HG02798 (cell line): ENCODE measurements around the gene GAS7.

Experiments
- ATAC-seq: cut with Tn5 transposase; IDR thresholded peaks from one replicate; pipeline ENCODE4 v1.9.1; 2021; ENCODE audit warnings: mild to moderate bottlenecking; ENCODE audit not compliant: unreplicated experiment, poor library complexity

Gene GAS7

DNA sequence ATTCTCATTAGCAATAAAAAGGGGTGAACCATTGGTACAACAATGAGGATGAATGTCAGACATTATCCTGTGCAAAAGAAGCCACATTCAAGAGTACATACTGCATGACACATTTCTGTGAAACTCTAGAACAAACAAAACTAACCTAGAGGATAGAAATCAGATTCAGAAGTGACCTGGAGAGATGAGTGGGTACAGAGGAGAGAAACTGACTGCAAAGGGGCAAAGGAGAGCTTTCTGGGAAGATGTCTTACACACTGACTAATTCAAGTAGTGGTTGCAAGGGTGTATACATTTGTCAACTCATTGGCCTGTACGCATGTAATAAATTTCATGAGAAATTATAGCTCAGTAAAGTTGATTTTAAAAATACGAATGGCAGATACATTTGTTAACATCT lies 115.6 kb downstream of the GAS7 start:
- ATAC-seq, result no peak

DNA sequence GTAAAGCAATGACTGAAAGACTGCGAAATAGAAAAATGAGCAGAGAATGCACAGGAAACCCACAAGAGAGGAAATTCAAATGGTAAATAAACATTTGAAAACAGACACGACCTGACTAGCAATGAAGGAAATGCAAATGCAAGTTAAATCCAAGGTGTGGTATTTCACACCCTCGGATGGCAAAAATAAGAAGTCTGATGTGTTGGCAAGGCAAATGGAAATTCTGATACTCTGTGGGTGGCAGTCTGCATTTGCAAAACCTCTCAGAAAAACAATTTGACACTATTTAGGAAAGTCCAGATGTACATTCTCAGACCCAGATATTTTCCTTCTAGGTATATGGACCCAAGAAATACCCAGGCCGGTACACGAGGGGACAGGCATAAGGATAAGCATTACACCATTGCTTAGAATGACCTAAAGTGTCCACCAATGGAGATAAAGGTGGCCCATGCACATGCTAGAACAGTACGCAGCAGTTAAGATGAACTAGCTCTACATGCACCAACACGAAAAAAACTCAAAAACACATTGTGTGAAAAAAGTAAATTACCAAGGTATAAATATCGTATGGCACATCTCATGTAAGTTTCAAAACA lies 116.7 kb downstream of the GAS7 start:
- no peak for ATAC-seq

DNA sequence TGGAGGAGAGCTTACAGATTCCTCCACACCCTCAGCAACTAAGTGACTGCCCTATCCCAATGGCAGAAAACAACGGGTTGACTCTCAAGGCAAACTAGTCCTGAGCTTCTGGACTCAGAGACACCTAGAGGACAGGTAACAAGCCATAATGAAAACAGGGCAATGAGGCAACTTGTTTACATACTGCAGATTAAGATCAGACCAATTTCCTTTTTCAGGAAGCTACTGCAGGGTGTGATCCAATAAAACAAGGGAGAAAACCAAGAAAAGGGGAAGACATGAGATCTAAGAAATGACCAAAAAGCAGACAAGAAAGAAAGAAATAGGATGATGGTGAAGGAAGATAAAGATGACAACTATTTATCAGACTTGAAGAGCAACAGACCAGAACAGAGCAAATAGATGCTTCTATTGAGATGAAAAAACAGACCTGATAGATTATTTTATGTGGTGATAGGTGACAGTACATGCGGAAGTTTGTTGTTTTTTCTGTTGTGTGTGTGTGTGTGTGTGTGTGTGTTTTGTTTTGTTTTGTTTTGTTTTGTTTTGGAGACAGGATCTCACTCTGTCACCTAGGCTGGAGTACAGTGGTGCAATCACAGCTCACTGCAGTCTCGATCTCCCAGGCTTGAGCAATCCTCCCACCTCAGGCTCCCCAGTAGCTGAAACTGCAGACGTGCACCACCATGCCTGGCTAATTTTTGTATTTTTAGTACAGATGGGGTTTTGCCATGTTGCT lies 120.7 kb downstream of the GAS7 start:
- no peak for ATAC-seq

DNA sequence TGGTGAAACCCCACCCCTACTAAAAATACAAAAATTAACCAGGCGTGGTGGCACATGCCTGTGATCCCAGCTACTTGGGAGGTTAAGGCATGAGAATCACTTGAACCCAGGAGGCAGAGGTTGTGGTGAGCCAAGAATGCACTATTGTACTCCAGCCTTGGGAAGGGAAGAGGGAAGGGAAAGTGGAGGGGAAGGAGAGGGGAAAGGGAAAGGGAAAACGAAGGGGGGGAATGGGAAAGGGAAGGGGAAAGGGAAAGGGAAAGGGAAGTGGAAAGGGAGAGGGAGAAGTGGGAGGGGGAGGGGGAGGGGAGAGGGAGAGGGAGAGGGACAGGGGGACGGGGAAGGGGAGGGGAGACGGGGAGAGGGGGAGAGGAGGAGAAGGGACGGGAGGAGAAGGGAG lies 122.5 kb downstream of the GAS7 start:
- ATAC-seq, result no peak

DNA sequence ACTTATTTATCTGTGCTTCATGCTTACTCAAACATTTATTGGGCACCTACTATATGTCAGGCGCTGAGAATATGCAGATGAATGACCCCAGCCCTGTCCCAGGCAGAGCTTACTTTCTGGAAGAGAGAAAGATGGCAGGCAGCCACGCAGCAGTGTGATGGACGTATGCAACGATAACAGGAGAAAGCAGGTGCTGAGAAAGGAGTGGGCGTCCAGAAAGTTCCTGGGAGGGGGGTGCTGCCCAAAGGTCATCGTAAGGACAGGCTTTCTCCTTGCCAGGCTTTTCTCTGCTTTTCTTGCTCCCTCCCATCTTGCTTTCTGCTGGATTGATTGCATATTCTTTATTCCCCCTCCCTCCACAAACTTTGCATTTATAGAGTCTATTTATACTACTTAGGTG lies 124.5 kb downstream of the GAS7 start:
- ATAC-seq, result no peak

DNA sequence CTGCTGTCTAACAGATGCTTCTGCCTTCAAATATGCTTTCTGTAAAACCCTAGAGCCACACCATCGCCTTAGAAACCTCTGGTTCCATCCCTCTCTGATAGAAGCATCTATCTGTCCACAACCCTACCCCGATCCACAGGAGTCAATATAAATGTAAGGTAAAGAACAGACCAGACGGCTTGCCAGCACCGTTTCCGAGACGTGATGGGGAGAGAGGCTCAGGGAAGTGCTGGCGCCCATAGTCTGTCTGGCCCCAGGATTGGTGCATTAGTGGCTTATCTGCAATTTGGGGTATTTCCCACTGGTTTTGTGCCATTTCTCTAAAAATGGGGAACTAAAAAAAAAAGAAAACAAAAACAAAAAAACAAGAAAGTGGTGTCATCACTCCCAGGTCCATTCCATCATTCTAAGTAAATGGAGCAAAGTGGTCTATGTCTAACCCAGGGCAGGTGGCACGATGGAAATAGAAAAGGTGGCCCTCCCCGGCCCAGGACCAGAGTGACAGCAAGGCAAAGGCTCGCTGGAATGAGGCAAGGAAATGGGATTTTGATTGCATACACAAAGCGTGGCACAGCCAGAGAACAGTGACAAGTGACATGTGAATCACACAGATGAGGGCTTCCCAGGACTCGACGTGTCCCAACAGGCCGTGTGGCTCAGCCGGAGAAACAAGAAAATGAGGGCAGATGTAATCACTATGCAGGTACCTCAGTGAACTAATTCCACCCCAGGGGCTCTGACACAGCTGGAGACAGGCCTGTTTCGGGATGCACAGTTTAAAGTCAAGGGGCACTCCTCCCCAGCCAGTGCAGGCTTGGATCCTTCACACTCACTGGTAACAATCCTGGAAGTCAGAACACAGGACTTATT lies 125.6 kb downstream of the GAS7 start:
- ATAC-seq, result no peak

DNA sequence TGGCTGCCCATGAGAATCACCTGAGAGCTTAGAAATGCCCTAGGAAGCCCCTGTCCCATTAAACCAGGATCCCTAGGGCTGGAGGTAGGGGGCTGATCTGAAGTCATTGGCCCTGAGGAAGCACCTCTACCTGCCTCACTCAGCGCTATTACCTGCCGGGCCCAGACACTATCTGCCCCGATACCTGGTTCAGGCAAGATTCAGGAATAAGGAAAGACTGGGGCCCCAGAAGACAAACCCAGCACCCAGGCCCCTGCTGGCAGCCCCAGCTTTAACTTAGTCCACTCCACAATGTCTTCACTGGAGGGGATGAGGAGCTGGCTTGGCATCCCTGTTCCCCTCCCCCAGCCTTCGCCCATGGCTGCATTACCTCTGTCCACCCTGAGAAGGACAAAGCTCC lies 126.3 kb downstream of the GAS7 start:
- ATAC-seq, result no peak

DNA sequence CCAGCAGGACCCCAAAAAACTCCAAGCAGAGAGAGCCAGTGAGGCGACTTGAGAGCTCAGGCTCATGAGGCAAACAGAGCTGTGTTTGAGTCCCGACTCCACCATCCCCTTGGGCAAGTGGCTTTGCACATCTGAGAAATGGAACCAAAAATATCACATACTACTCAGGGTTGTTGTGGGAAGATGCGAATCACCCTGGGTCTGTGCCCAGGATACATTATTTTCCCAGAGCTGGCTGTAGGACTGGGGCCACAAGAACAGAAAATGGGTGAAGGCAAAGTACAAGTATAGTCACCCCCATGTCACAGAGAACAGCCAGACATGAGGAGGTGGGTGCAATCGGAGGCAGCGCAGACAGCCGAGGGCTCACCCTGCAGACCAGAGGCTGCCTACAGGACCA lies 127.3 kb downstream of the GAS7 start:
- ATAC-seq, result no peak

DNA sequence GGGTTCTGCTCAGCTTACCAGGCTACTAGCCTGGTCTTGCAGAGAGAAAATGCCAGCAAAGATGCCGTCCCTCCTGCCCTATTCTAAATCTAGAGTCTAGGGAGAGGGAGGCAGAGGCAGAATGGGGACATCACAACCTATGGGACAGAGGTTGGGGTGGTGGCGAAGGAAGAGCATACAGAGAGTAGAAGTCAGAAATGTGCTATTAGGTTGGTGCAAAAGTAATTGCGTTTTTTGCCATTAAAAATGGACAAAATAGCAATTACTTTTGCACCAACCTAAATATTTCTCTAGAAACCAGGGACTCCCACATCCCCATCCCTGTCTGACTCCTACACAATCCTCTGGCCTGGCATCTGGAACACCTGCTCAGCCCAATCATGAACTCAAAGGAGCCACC lies 127.7 kb downstream of the GAS7 start:
- ATAC-seq, result no peak

DNA sequence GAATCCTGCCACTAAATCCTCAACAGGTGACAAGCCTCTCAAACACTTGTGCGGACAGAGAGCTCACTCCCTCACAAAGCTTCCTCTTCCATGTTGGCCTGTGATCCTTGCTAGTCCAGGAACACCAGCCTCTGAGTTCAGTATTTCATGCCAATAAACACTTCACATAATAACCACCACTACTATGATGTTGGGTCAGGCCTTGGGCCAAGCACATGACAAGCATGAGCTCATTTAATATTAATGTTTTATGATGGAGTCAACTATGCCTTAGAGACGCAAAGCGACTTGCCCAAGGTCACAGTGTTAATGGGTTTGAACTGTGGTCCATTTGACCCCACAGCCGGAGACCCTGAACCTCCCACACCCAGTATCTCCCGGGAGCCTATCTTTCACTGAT lies 129.1 kb downstream of the GAS7 start:
- ATAC-seq, result no peak

DNA sequence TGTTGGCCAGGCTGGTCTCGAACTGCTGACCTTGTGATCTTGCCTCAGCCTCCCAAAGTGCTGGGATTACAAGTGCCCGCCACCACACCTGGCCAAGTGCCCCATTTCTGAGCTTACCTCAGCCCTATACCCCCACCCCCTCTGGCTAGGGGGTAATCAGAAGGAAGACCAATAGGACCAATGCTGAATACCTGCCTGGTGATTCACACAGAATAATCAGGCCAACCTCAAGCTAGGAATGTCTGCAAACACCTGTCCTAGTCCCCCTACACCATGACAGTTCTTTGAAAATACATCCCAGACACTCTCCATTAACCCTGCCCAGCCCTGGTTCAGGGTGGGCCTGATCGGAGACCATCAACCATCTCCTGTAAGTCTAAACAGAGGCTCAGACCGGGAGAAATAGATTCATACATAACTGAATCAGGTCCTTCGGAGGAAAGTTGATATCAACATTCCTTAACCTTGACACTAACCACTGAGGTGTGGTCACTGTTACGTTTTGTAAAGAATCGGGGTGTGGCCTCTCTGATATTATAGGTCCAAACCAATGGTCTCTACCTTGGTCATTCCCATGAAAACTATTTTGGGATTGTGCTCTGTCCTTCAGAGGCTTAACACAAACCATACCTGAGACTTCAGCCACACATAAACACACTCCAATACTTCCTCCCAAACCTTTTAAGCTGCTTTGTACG lies 130.8 kb downstream of the GAS7 start:
- no peak for ATAC-seq

DNA sequence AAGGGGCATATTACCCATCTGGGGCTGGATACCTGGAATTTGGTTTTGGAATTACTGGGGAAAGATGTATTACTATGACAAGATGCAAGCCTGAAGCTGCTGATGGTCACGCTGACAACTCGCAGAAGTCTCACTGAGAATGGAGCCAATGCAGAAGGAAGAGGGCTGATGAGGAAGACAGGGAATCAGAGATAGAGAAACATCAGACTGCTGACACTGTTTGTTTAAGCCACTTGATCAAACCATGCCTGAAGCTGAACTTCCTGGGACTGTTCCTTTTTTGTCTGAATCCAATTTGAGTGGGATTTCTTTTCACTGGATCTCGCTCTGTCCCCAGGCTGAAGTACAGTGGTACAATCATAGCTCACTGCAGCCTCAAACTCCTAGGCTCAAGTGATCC lies 133.9 kb downstream of the GAS7 start:
- ATAC-seq, result no peak

DNA sequence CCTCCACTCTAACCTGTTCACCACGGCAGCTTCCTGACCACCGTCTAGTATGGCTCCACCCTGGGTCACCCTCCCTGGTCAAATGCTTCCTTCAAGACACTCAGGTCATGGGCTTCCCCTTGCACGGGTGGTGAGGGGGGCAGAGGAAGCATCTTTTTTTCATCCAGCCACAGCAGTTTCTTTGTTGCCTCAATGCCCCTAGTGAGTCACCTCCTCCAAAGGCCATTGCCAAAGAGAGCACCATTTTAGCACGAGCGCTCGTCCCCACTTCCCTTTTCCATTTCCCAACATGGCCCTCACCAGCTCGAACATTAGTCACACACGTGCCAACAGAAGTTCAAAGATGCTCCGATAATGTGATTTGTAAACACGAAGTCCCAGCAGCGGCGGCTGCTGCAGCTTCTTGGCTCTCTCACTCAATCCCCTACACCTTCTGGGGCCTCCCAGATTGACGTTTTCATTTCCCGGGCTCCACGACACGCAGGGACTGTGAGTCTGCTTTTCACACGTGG lies 134.6 kb downstream of the GAS7 start:
- no peak for ATAC-seq

DNA sequence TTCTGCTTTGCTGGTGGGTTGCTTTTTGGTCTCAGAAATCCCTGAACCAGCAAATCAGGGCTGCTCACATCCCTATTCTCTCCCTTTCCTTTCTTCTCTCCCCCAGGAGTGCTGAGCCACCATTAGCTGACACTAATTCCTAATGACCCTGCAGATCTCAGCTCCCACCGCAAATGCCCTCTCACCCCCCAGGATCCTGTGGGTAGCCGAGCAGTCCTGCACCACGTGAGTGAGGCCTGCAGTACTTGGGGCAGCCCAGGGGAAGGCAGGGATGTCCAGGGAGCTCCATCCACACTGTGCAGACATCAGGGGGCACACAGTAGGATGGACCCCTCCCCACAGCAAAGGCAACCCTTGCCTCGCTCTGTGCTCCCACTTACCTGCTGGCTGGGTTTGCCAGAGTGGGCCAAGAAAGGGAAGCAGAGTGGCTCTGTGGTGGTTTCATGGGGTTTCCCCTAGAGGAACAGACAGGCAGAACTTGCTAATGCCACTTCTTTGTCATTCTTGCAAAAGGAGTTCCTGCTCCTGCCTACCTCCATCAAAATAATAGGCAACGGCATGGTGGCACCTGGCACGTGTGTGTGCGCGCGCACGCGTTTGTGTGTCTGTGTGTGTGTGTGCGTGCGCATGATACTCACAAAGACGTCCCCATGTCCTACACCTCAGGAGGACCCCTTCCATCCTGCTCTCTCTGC lies 135.6 kb downstream of the GAS7 start:
- ATAC-seq, result no peak

DNA sequence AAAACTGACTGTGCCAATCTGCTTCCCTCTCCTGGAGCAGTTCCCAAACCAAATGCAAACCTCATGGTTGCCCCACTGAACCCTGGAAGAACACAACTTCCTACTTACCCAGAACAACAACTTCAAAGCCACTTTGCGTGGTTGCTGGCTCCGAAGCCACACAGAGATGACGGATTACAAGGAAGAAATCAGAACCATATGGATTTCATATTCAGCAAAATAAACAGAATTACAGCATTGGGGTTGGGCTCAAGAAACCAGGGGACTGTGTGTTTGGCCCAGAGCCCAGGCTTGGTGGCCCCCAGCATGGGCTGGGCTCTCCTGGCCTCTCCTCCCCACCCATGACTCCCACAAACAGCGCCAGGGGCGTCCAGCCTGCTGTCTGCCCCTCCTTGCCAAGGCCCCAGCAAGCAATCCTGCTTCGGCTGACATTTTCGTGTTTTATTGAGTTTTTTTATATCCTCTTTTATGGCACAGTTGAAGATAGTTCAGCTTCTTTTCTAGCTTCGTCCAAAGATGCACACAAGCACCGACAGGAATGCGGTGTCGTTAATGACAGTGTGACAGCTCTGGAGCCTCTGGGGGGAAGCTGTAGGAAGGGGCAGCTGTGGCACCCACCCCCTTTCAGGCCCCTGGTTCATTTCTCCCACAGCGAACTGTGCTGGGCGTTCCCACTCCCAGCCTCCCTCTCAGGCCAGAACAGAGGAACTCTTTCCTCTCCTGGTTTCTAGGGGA lies 137.1 kb downstream of the GAS7 start:
- no peak for ATAC-seq

DNA sequence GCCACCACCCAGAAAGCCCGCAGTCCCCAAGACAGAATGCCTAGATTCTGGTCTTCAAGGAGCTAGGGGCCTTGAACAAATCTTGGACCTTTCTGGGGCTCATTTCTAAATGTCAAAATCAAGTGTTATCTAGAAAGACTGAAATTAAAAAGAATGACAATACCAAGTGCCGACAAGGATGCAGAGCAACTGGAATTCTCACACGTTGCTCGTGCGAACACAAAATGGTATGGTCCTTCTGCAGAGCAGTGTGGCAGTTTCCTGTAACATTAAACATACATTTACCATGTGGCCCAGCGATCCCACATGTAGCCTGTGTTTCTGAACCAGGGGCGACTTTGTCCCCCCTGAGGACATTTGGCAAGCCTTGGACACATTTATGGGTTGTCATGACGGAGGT lies 137.9 kb downstream of the GAS7 start:
- ATAC-seq, result no peak

DNA sequence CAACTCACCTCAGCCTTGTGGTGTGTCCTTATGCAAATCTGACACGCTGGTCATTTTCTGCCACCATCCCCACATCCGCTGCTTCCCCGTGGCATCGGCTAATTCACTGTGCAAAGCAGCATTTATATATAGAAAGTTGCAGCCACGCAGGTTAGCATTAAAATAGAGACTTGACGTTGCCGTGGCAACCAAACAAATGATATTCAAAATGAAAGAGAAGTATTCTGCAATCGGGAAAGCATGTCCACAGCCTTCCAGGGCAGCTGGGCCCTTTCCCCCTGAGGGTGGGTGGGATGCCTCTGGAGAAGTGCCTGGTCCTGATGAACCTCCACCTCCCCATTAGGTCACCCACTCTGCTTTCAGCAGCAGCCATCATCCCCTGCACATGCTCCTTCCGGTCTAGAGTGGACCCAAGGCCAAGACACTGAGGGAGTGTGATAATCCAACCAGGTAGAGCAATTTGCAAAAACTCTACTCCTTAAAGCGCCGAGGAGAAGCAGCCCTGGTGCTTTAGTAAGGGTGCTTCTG lies 138.7 kb downstream of the GAS7 start:
- peak; percentile 84 for ATAC-seq

DNA sequence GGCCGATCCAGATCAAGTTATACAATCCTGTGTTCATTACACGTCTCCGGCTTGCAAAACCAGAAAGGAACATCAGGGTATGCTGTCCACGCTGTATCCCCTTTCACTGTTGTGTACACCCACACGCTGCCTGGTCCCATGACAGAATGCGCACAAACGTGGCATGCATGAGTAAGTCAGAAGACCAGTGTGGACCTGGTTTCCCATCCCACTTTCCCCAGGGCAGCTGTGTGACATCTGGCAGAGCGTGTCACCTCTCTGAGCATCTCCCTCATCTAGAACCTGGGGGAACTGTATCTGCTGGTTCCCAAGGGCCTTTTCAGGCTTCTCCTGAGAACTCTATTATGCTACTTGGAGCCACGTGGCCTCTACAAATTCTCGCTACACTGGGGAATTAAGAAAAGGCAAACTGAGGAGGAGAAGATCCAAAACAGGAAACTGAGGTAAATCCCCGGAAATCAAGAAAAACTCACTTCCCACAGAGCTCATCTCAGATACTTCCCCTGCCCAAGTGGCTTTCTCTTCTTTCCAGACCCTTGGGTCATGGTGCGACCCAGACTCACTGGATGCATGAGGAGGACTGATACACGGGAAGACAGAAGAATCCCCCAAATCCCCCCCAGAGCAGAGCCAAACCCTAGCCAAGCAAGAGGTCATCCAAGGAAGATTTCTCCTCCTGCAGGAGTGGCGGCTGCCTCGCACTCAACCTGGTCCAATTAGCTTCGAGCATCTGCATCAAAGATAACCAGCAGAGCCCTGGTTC lies 139.3 kb downstream of the GAS7 start:
- ATAC-seq, result peak; percentile 44
